ENCODE data around the gene CDX1.

The CDX1 gene

DNA sequence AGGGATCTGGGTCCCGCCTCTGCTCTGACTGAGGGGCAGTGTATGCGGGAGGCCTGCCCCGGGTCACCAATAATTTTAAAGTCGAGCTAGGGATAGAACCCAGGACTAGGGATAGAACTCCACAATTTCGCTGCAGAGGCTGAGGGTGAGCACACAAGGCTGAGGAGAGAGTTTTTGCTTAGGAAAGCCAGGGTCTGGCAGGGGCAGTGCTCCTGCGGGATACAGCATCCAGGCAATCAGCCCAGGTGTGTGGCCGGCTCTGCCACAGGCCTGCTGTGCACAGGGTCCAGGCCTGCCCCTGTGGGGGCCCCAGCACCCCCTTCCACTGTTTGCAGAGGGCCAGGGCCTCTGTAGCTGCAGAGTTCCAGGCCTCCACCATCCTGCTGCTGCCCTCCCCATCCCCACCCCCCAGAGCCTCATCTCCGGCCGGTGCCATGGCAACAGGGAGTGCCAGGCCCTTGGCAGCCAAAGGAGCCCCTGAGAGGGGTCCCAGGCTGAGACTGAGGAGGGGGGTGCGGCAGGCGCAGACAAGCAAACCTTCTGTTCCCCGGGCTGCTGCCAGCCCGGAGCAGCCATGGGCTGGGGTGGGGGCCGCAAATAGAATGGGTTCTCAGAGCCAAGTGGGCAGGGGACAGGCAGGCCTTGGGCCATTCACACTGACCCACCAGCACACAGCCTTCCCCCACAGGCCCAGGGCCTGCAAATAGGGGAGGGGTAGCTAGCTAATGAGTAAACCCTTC lies 19.5 kb upstream of the CDX1 start:
- DNase-seq, result no peak

DNA sequence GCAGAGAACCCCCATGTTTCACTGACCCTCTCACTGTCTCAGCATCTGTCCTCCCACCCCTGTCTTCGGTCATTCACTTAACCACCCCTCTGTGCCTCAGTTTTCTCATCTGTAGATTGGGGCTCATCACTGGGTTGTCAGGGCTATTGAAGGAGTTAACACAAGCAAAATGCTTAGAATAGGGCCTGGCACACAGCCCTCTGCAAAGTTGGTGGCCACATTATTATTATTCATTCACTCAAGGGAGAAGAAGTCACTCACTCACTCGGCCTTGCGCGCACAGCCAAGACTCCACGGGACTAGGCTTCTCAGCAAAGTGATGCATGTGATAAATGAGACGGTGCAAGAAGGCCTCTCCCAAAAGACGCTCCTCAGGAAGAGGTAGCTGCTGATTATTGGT lies 18.9 kb upstream of the CDX1 start:
- no peak for DNase-seq

DNA sequence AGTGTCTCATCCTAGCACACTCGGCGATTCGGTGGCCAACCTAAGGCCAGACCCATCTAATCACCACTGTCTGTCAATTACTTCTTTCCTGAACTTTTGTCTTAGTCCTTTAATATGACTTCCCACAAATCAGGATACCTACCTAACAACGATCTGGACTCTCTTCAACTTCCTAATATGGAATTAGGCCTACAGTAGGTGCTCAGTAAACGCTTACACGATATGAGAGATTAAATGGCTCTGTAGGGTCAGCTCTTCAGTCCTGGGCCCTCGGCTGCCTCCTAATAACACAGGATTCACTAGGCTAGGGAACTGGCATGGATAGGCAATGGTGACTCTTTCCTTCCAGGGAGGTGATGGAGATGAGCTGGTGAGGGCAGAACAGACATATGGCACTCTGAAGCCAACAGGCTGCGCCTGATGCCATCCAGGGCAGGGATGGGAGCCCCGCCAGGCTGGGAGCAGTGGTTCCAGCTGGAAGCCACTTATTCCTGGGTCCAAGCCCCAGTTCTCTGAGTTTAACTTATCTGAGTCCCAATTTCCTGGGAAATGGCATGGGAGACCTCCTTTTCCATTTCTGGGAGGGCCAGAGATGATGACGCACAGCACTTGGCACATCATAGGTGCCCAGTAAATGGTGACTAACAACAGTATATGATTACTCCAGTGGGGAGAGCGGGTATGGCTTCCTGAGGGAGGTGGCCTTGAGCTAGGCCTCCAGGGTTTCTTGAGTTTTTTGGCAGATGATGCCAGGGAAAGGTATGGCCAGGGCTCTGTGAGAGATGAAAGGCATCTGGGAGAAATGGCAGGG lies 18.3 kb upstream of the CDX1 start:
- DNase-seq, result no peak

DNA sequence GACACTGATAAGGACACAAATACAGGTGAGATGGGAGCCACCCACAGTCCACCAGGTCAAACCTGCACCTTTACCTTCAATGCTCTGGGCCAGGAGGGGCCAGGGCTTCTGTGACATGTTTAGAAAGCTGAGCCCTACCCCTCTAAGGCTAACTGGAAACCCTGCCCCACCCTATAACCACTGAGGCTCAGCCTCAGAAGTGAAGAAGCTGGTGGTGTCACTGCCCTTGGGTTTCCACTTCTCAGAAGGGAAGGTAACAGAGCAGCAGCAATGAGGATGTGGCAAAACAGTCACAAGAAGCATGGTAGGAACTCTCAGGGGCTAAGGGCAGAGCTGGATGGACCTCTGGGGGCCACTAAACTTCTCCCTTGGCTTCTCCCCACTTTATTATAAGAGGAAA lies 17.0 kb upstream of the CDX1 start:
- DNase-seq, result no peak

DNA sequence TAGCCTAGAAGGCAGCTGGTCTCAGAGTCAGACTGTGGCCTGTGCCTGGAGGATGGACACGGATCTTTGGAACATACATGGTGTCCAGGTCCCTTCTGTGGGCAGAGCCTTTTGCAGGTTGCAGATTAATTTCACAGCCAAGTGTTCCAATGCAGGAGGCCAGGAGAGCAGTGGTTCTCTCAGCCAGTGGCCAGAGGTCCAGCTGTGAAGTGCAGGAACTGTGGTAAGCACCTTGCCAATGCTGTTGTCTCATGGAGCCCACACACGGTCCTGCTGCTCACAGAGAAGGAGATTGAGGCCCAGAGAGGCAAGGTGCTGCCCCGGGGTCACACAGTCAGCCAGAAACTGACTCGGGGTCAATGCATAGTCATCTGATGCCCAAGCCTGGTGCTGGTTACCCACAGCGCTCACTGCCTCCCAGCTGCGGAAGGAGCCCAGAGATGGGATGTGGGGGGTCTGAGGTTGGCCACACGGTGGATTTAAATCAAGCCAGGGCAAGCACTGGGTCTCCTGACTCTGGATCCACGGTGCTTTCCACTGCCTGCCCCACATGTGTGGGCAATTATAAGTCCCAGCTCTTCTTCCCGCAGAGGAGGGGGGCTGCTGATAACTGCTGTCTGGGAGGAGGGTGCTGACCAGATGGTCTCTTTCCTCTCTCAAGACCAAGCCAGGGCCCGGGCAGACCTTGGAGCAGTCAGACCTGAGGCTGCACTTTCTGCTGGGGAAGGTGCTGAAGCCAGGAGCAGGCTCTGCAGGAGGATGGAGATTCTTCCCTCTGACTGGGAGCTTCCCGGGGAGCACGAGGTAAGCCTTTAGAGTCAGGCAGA lies 13.7 kb upstream of the CDX1 start:
- DNase-seq, result no peak

GRCh38 chr5:150153483-150153882 lies 13.1 kb upstream of the CDX1 start:
- DNase-seq, result no peak

DNA sequence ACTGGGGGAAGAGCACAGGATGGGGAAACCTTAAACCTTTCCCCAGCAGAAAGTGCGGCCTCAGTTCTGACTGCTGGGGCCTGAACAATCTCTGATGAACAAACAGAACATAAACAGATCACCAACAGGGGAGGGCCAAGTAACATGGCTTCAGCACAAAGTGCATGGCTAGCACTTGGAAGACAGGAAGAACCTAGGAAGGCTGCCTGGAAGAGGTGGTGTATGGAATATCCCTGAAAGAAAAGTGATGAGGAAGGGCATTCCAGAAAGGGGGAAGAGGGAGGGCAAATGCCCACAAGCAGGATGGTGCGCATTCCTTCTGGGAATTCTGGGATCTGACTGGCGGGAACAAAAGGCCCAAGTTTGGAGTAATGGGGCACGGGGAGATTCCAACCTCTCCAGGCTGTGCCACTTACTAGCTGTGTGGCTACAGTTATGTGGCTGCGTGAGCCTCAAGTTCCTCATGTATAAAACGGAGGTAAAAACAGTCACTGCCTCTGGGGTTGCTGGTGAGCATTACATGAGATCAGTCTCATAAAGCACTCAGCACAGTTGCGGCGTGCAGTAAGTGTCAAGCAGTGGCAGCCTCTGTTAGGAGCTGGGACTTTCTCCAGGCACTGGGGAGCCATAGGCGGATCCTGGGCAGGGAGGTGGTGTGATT lies 12.5 kb upstream of the CDX1 start:
- no peak for DNase-seq

- no peak for DNase-seq
Measured at GRCh38 chr5:150154618-150155128, 11.9 kb upstream of the CDX1 start.

GRCh38 chr5:150155258-150156026 lies 11.1 kb upstream of the CDX1 start, which contains the start of gene PDGFRB:
Gene PDGFRB (minus strand): TSS chr5:150155845. CDS start chr5:150137047, 18,798 bp downstream.
- no peak for DNase-seq

- DNase-seq, result no peak
Measured at GRCh38 chr5:150156027-150156368, 10.6 kb upstream of the CDX1 start.

- no peak for DNase-seq
Measured at GRCh38 chr5:150156540-150156939, 10.0 kb upstream of the CDX1 start.

- no peak for DNase-seq
Measured at GRCh38 chr5:150157168-150157567, 9.4 kb upstream of the CDX1 start.

DNA sequence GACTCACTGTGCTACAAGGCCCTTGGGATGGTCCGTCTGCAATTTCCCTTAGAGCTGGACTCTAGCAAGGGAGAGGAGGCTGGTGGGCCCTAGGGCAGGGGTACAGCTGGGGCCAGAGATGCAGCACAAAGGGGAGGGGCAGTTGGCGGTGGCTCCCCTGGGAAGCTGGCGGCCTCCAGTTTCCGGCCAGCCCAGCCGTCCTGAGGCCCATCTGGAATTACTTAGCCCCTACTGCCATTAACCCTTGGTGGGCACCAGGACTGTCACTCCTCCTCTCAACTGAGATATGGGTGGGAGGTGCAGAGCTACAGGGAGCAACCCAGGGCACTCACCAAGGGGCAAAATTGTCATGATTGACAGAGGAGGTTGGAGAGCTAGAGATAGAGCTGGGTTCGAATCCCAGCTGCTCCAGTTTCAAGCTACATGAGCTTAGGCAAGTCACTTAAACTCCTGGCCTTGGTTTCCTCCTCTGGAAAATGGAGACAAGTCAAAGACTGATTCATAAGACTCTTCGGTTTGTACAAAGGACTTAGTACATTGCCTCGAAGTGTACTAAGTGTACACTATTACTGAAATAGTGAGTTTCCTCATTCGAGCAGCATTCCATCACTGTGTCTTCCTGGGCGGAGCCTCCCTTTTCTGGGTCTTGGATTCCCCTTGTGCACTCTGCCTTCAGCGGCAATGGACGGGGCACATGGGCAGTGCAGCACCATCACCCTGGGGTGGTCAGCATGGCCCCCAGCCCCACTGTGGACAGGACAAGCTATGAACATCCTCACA lies 8.2 kb upstream of the CDX1 start:
- no peak for DNase-seq

- no peak for DNase-seq
Measured at GRCh38 chr5:150159031-150159430, 7.5 kb upstream of the CDX1 start.

GRCh38 chr5:150159741-150160179 lies 6.8 kb upstream of the CDX1 start:
- no peak for DNase-seq

GRCh38 chr5:150160448-150161081 lies 6.0 kb upstream of the CDX1 start:
- DNase-seq, result no peak

- no peak for DNase-seq
Measured at GRCh38 chr5:150161242-150162141, 5.1 kb upstream of the CDX1 start.

GRCh38 chr5:150162142-150162513 lies 4.5 kb upstream of the CDX1 start:
- no peak for DNase-seq

- no peak for DNase-seq
Measured at GRCh38 chr5:150163035-150163434, 3.5 kb upstream of the CDX1 start.
